ENCODE data around the gene CCNJL. TPM values are rescaled to one million over a fixed set of nuclear protein-coding genes. Genes with fewer than 3 reads are reported as not detected.

Gene CCNJL
- total RNA-seq, 2 experiments from 2014 or later = not detected

- CTCF ChIA-PET = no interaction called here
- intact Hi-C loops (cut with micrococcal nuclease) = no loop called here
- H3K27ac Mint-ChIP-seq = no peak overlapping the region
Measured at GRCh38 chr5:160284291-160284873, 28.0 kb downstream of the CCNJL start.

GRCh38 chr5:160281275-160281674, 31.1 kb downstream of the CCNJL start:
- no peak for DNase-seq
- intact Hi-C loops (cut with micrococcal nuclease) = no loop called here
- H3K4me1 Mint-ChIP-seq (ENCODE audit: low read depth) = no peaks in the 10 kb centered on the region
- H3K4me3 Mint-ChIP-seq = no peak overlapping the region
- H3K27me3 Mint-ChIP-seq (ENCODE audit: low read depth) = no peaks in the 10 kb centered on the region
- H3K9me3 Mint-ChIP-seq = no peaks in the 10 kb centered on the region
- no peak overlapping the region for H3K27ac Mint-ChIP-seq
- no peaks in the 10 kb centered on the region for H3K36me3 Mint-ChIP-seq (ENCODE audit: low read depth)
- CTCF ChIA-PET = no interaction called here

More at GRCh38 chr5:160284291-160284873, 28.0 kb downstream of the CCNJL start:
- no peak for DNase-seq
- Mint-ChIP-seq H3K4me1 (ENCODE audit: low read depth) (no peaks in the 10 kb centered on the region), H3K27me3 (ENCODE audit: low read depth) (no peaks in the 10 kb centered on the region), H3K9me3 (no peaks in the 10 kb centered on the region), H3K4me3 (no peak overlapping the region), H3K36me3 (ENCODE audit: low read depth) (no peaks in the 10 kb centered on the region)

- H3K27ac Mint-ChIP-seq = no peak overlapping the region
- CTCF ChIA-PET = no interaction called here
- H3K36me3 Mint-ChIP-seq (ENCODE audit: low read depth) = no peaks in the 10 kb centered on the region
- no peaks in the 10 kb centered on the region for H3K27me3 Mint-ChIP-seq (ENCODE audit: low read depth)
- H3K9me3 Mint-ChIP-seq = no peaks in the 10 kb centered on the region
- no peaks in the 10 kb centered on the region for H3K4me1 Mint-ChIP-seq (ENCODE audit: low read depth)
- no peak overlapping the region for H3K4me3 Mint-ChIP-seq
- DNase-seq = no peak
- intact Hi-C loops (cut with micrococcal nuclease) = no loop called here
Measured at GRCh38 chr5:160280384-160281095, 31.8 kb downstream of the CCNJL start.

- no peaks in the 10 kb centered on the region for H3K27me3 Mint-ChIP-seq (ENCODE audit: low read depth)
- H3K36me3 Mint-ChIP-seq (ENCODE audit: low read depth) = no peaks in the 10 kb centered on the region
- no peak overlapping the region for H3K4me3 Mint-ChIP-seq
- no peak for DNase-seq
- intact Hi-C loops (cut with micrococcal nuclease) = no loop called here
- no peaks in the 10 kb centered on the region for H3K9me3 Mint-ChIP-seq
- CTCF ChIA-PET = no interaction called here
- H3K4me1 Mint-ChIP-seq (ENCODE audit: low read depth) = no peaks in the 10 kb centered on the region
- no peak overlapping the region for H3K27ac Mint-ChIP-seq
Measured at GRCh38 chr5:160278343-160278742, 34.0 kb downstream of the CCNJL start.

GRCh38 chr5:160274483-160274931, 37.9 kb downstream of the CCNJL start:
- H3K36me3 Mint-ChIP-seq (ENCODE audit: low read depth) = no peaks in the 10 kb centered on the region
- H3K4me3 Mint-ChIP-seq = no peak overlapping the region
- H3K9me3 Mint-ChIP-seq = no peaks in the 10 kb centered on the region
- intact Hi-C loops (cut with micrococcal nuclease) = no loop called here
- CTCF ChIA-PET = interaction anchor here (0.6 to 0.7 kb wide), 3 partner anchors 161 to 1296 kb away, joined by 3 to 6 read pairs (median 4); no protein-coding TSS in a partner anchor
- H3K4me1 Mint-ChIP-seq (ENCODE audit: low read depth) = peaks cover 4% of the 10 kb centered on the region
- DNase-seq = no peak
- no peak overlapping the region for H3K27ac Mint-ChIP-seq
- no peaks in the 10 kb centered on the region for H3K27me3 Mint-ChIP-seq (ENCODE audit: low read depth)

- Mint-ChIP-seq H3K9me3 (no peaks in the 10 kb centered on the region), H3K4me1 (ENCODE audit: low read depth) (peaks cover 4% of the 10 kb centered on the region), H3K4me3 (no peak overlapping the region), H3K36me3 (ENCODE audit: low read depth) (no peaks in the 10 kb centered on the region), H3K27ac (no peak overlapping the region), H3K27me3 (ENCODE audit: low read depth) (no peaks in the 10 kb centered on the region)
- DNase-seq = no peak
- intact Hi-C loops (cut with micrococcal nuclease) = no loop called here
- CTCF ChIA-PET = no interaction called here
Measured at GRCh38 chr5:160272889-160273288, 39.5 kb downstream of the CCNJL start.

- H3K4me3 Mint-ChIP-seq = no peak overlapping the region
- H3K27ac Mint-ChIP-seq = no peak overlapping the region
- H3K9me3 Mint-ChIP-seq = no peaks in the 10 kb centered on the region
- no peaks in the 10 kb centered on the region for H3K36me3 Mint-ChIP-seq (ENCODE audit: low read depth)
- intact Hi-C loops (cut with micrococcal nuclease) = no loop called here
- H3K27me3 Mint-ChIP-seq (ENCODE audit: low read depth) = no peaks in the 10 kb centered on the region
- CTCF ChIA-PET = no interaction called here
- H3K4me1 Mint-ChIP-seq (ENCODE audit: low read depth) = peaks cover 4% of the 10 kb centered on the region
- no peak for DNase-seq
Measured at GRCh38 chr5:160272264-160272663, 40.1 kb downstream of the CCNJL start.

- no peaks in the 10 kb centered on the region for H3K9me3 Mint-ChIP-seq
- CTCF ChIA-PET = no interaction called here
- no peaks in the 10 kb centered on the region for H3K27me3 Mint-ChIP-seq (ENCODE audit: low read depth)
- intact Hi-C loops (cut with micrococcal nuclease) = no loop called here
- H3K27ac Mint-ChIP-seq = no peak overlapping the region
- no peak overlapping the region for H3K4me3 Mint-ChIP-seq
- no peak for DNase-seq
- H3K4me1 Mint-ChIP-seq (ENCODE audit: low read depth) = peaks cover 4% of the 10 kb centered on the region
- no peaks in the 10 kb centered on the region for H3K36me3 Mint-ChIP-seq (ENCODE audit: low read depth)
Measured at GRCh38 chr5:160271836-160272235, 40.5 kb downstream of the CCNJL start.

GRCh38 chr5:160271396-160271795, 41.0 kb downstream of the CCNJL start:
- peak overlapping the region; percentile 10 for H3K27ac Mint-ChIP-seq

GRCh38 chr5:160270704-160271103, 41.7 kb downstream of the CCNJL start:
- Mint-ChIP-seq H3K4me1 (ENCODE audit: low read depth) (peaks cover 4% of the 10 kb centered on the region), H3K36me3 (ENCODE audit: low read depth) (no peaks in the 10 kb centered on the region), H3K4me3 (no peak overlapping the region), H3K27ac (no peak overlapping the region), H3K27me3 (ENCODE audit: low read depth) (no peaks in the 10 kb centered on the region), H3K9me3 (no peaks in the 10 kb centered on the region)
- CTCF ChIA-PET = no interaction called here
- intact Hi-C loops (cut with micrococcal nuclease) = no loop called here
- DNase-seq = no peak

More at GRCh38 chr5:160271396-160271795, 41.0 kb downstream of the CCNJL start:
- intact Hi-C loops (cut with micrococcal nuclease) = no loop called here
- peak; percentile 51 for DNase-seq
- Mint-ChIP-seq H3K9me3 (no peaks in the 10 kb centered on the region), H3K4me3 (no peak overlapping the region), H3K27me3 (ENCODE audit: low read depth) (no peaks in the 10 kb centered on the region), H3K4me1 (ENCODE audit: low read depth) (peaks cover 4% of the 10 kb centered on the region), H3K36me3 (ENCODE audit: low read depth) (no peaks in the 10 kb centered on the region)
- CTCF ChIA-PET = no interaction called here

GRCh38 chr5:160269017-160269416, 43.3 kb downstream of the CCNJL start:
- Mint-ChIP-seq H3K9me3 (no peaks in the 10 kb centered on the region), H3K4me3 (no peak overlapping the region), H3K36me3 (ENCODE audit: low read depth) (no peaks in the 10 kb centered on the region), H3K27me3 (ENCODE audit: low read depth) (no peaks in the 10 kb centered on the region), H3K27ac (no peak overlapping the region), H3K4me1 (ENCODE audit: low read depth) (peaks cover 4% of the 10 kb centered on the region)
- intact Hi-C loops (cut with micrococcal nuclease) = no loop called here
- CTCF ChIA-PET = no interaction called here
- no peak for DNase-seq

- Mint-ChIP-seq H3K9me3 (no peaks in the 10 kb centered on the region), H3K27ac (no peak overlapping the region), H3K4me1 (ENCODE audit: low read depth) (peaks cover 4% of the 10 kb centered on the region), H3K36me3 (ENCODE audit: low read depth) (no peaks in the 10 kb centered on the region), H3K27me3 (ENCODE audit: low read depth) (no peaks in the 10 kb centered on the region), H3K4me3 (no peak overlapping the region)
- CTCF ChIA-PET = no interaction called here
- intact Hi-C loops (cut with micrococcal nuclease) = no loop called here
- DNase-seq = no peak
Measured at GRCh38 chr5:160268121-160268520, 44.2 kb downstream of the CCNJL start.

GRCh38 chr5:160266752-160267345, 45.5 kb downstream of the CCNJL start:
- H3K27me3 Mint-ChIP-seq (ENCODE audit: low read depth) = peaks cover 5% of the 10 kb centered on the region
- H3K4me1 Mint-ChIP-seq (ENCODE audit: low read depth) = peaks cover 4% of the 10 kb centered on the region
- no peak for DNase-seq
- H3K9me3 Mint-ChIP-seq = no peaks in the 10 kb centered on the region
- CTCF ChIA-PET = interaction anchor here (0.8 kb wide), 1 partner anchor 24 kb away, joined by 3 read pairs; no protein-coding TSS in a partner anchor
- H3K4me3 Mint-ChIP-seq = no peak overlapping the region
- H3K27ac Mint-ChIP-seq = no peak overlapping the region
- intact Hi-C loops (cut with micrococcal nuclease) = no loop called here
- H3K36me3 Mint-ChIP-seq (ENCODE audit: low read depth) = no peaks in the 10 kb centered on the region

Data from activated naive CD4-positive, alpha-beta T cell treated with anti-CD3 and anti-CD28 coated beads for 36 hours (primary cell).